ENCODE data around the gene SAP130. TPM values are rescaled to one million over a fixed set of nuclear protein-coding genes. Genes with fewer than 3 reads are reported as not detected.
A peak's percentile ranks its signal among the peaks of the same experiment; 100 is the strongest.

SAP130 gene
- 26.2 TPM for polyA plus RNA-seq (2013, experiment 1 of 2)
- polyA plus RNA-seq (2013, experiment 2 of 2), result 26.2 TPM

GRCh38 chr2:128027801-128028667 is at the start of gene SAP130:
SAP130 (minus strand) TSS chr2:128028059; CDS start chr2:128026292, 1,767 bp downstream.
- Histone ChIP-seq H3K4me3 (ENCODE audit: low read length in 2 of 2) (peak within 1 kb of the TSS; percentile 98), H3K27me3 (ENCODE audit: control insufficient read depth in 3 of 3, insufficient read depth in 3 of 3, low read depth in 1 of 3, low read length in 3 of 3) (peaks cover 0 to 17% (median 8%) of the 10 kb centered on the region in 3 experiments), H3K27ac (replicated peaks; ENCODE audit: low read length) (peak within 1 kb of the TSS; percentile 78), H2AK5ac (ENCODE audit: low read depth, low read length) (peak within 1 kb of the TSS; percentile 71), H3K18ac (ENCODE audit: low read length) (peak within 1 kb of the TSS; percentile 99), H3K23ac (ENCODE audit: low read depth, low read length, poor library complexity) (peak within 1 kb of the TSS; percentile 70), H2BK12ac (ENCODE audit: low read length) (no peak within 1 kb of the TSS), H3K9me3 (replicated peaks in 1 of 2; ENCODE audit: control insufficient read depth in 2 of 2, insufficient read depth in 1 of 2, low read depth in 1 of 2, low read length in 2 of 2) (peaks cover 1 to 14% of the 10 kb centered on the region in 2 donors), H3K4ac (ENCODE audit: low read length) (peak within 1 kb of the TSS; percentile 61), H4K8ac (ENCODE audit: low read depth, low read length) (peak within 1 kb of the TSS; percentile 74), H2BK5ac (ENCODE audit: low read length) (no peak within 1 kb of the TSS), H3K36me3 (replicated peaks in 1 of 2; ENCODE audit: control insufficient read depth in 2 of 2, insufficient read depth in 2 of 2, low read length in 2 of 2) (peaks cover 0 to 25% of the 10 kb centered on the region in 2 donors), H3K14ac (ENCODE audit: low read length) (peak within 1 kb of the TSS; percentile 99), H3K9ac (ENCODE audit: low read depth, low read length, poor library complexity) (peak within 1 kb of the TSS; percentile 100), H3K4me1 (ENCODE audit: control insufficient read depth in 2 of 2, insufficient read depth in 1 of 2, low read depth in 1 of 2, low read length in 2 of 2) (peaks cover 4 to 8% of the 10 kb centered on the region in 2 donors), H2BK120ac (ENCODE audit: low read depth, low read length) (no peak within 1 kb of the TSS), H2AFZ (ENCODE audit: low read length) (peak within 1 kb of the TSS; percentile 91), H4K91ac (ENCODE audit: low read depth, low read length, poor library complexity) (peak within 1 kb of the TSS; percentile 62), H2BK15ac (ENCODE audit: low read length) (no peak within 1 kb of the TSS), H3K79me1 (ENCODE audit: low read depth, low read length) (no peaks in the 10 kb centered on the region), H3K4me2 (ENCODE audit: insufficient read depth, low read length, poor library complexity, severe bottlenecking) (peak within 1 kb of the TSS; percentile 87)
- no CpG with 5 or more reads among the region's 106 CpGs for WGBS, 2 donors (ENCODE audit: extremely low coverage in 2 of 2, insufficient read length in 2 of 2, insufficient replicate concordance in 1 of 2)
- peak; percentile 94 for DNase-seq (ENCODE audit: low spot score)

- no CpG with 5 or more reads among the region's 7 CpGs for WGBS, 2 donors (ENCODE audit: extremely low coverage in 2 of 2, insufficient read length in 2 of 2, insufficient replicate concordance in 1 of 2)
- Histone ChIP-seq H3K9ac (ENCODE audit: low read depth, low read length, poor library complexity) (no peak overlapping the region), H3K4me2 (ENCODE audit: insufficient read depth, low read length, poor library complexity, severe bottlenecking) (no peak overlapping the region), H2BK15ac (ENCODE audit: low read length) (no peak overlapping the region), H3K18ac (ENCODE audit: low read length) (no peak overlapping the region), H3K36me3 (replicated peaks in 1 of 2; ENCODE audit: control insufficient read depth in 2 of 2, insufficient read depth in 2 of 2, low read length in 2 of 2) (no peaks in the 10 kb centered on the region), H3K4ac (ENCODE audit: low read length) (no peak overlapping the region), H4K91ac (ENCODE audit: low read depth, low read length, poor library complexity) (no peak overlapping the region), H3K14ac (ENCODE audit: low read length) (no peak overlapping the region), H3K27me3 (ENCODE audit: control insufficient read depth in 3 of 3, insufficient read depth in 3 of 3, low read depth in 1 of 3, low read length in 3 of 3) (peaks cover 0 to 5% (median 0%) of the 10 kb centered on the region in 3 experiments), H2AFZ (ENCODE audit: low read length) (no peak overlapping the region), H2BK120ac (ENCODE audit: low read depth, low read length) (no peak overlapping the region), H2AK5ac (ENCODE audit: low read depth, low read length) (no peak overlapping the region), H3K23ac (ENCODE audit: low read depth, low read length, poor library complexity) (no peak overlapping the region), H2BK5ac (ENCODE audit: low read length) (no peak overlapping the region), H3K9me3 (replicated peaks in 1 of 2; ENCODE audit: control insufficient read depth in 2 of 2, insufficient read depth in 1 of 2, low read depth in 1 of 2, low read length in 2 of 2) (no peaks in the 10 kb centered on the region), H3K79me1 (ENCODE audit: low read depth, low read length) (no peaks in the 10 kb centered on the region), H3K4me1 (ENCODE audit: control insufficient read depth in 2 of 2, insufficient read depth in 1 of 2, low read depth in 1 of 2, low read length in 2 of 2) (no peaks in the 10 kb centered on the region), H3K4me3 (ENCODE audit: low read length in 2 of 2) (no peak overlapping the region), H2BK12ac (ENCODE audit: low read length) (no peak overlapping the region), H3K27ac (replicated peaks; ENCODE audit: low read length) (no peak overlapping the region), H4K8ac (ENCODE audit: low read depth, low read length) (no peak overlapping the region)
- no peak for DNase-seq (ENCODE audit: low spot score)
These were observed 48.7 kb upstream of the SAP130 start for GRCh38 chr2:128076461-128077106.

GRCh38 chr2:128073278-128073677 is 45.4 kb upstream of the SAP130 start:
- no peak overlapping the region for H2BK15ac ChIP-seq (ENCODE audit: low read length)
- no peak overlapping the region for H3K4me3 ChIP-seq (ENCODE audit: low read length in 2 of 2)
- H2AK5ac ChIP-seq (ENCODE audit: low read depth, low read length), result no peak overlapping the region
- no peak overlapping the region for H2BK12ac ChIP-seq (ENCODE audit: low read length)
- no peak overlapping the region for H2BK5ac ChIP-seq (ENCODE audit: low read length)
- no peak overlapping the region for H3K18ac ChIP-seq (ENCODE audit: low read length)
- H3K27me3 ChIP-seq (ENCODE audit: control insufficient read depth in 3 of 3, insufficient read depth in 3 of 3, low read depth in 1 of 3, low read length in 3 of 3), result no peaks in the 10 kb centered on the region
- H3K14ac ChIP-seq (ENCODE audit: low read length), result no peak overlapping the region
- H3K9ac ChIP-seq (ENCODE audit: low read depth, low read length, poor library complexity), result no peak overlapping the region
- no peaks in the 10 kb centered on the region for H3K79me1 ChIP-seq (ENCODE audit: low read depth, low read length)
- no peak overlapping the region for H3K4ac ChIP-seq (ENCODE audit: low read length)
- H3K36me3 ChIP-seq (replicated peaks in 1 of 2; ENCODE audit: control insufficient read depth in 2 of 2, insufficient read depth in 2 of 2, low read length in 2 of 2), result no peaks in the 10 kb centered on the region
- no peak overlapping the region for H2AFZ ChIP-seq (ENCODE audit: low read length)
- H4K8ac ChIP-seq (ENCODE audit: low read depth, low read length), result no peak overlapping the region
- no peak overlapping the region for H2BK120ac ChIP-seq (ENCODE audit: low read depth, low read length)
- H3K4me2 ChIP-seq (ENCODE audit: insufficient read depth, low read length, poor library complexity, severe bottlenecking), result no peak overlapping the region
- no peak overlapping the region for H3K23ac ChIP-seq (ENCODE audit: low read depth, low read length, poor library complexity)
- no peak overlapping the region for H4K91ac ChIP-seq (ENCODE audit: low read depth, low read length, poor library complexity)
- H3K27ac ChIP-seq (replicated peaks; ENCODE audit: low read length), result no peak overlapping the region
- H3K9me3 ChIP-seq (replicated peaks in 1 of 2; ENCODE audit: control insufficient read depth in 2 of 2, insufficient read depth in 1 of 2, low read depth in 1 of 2, low read length in 2 of 2), result no peaks in the 10 kb centered on the region
- no peaks in the 10 kb centered on the region for H3K4me1 ChIP-seq (ENCODE audit: control insufficient read depth in 2 of 2, insufficient read depth in 1 of 2, low read depth in 1 of 2, low read length in 2 of 2)
- WGBS, 2 donors (ENCODE audit: extremely low coverage in 2 of 2, insufficient read length in 2 of 2, insufficient replicate concordance in 1 of 2), result no CpG with 5 or more reads among the region's 3 CpGs
- DNase-seq (ENCODE audit: low spot score), result no peak

- no peak overlapping the region for H2BK120ac ChIP-seq (ENCODE audit: low read depth, low read length)
- H3K4me1 ChIP-seq (ENCODE audit: control insufficient read depth in 2 of 2, insufficient read depth in 1 of 2, low read depth in 1 of 2, low read length in 2 of 2), result no peaks in the 10 kb centered on the region
- H4K91ac ChIP-seq (ENCODE audit: low read depth, low read length, poor library complexity), result no peak overlapping the region
- no peak overlapping the region for H2BK12ac ChIP-seq (ENCODE audit: low read length)
- H3K9me3 ChIP-seq (replicated peaks in 1 of 2; ENCODE audit: control insufficient read depth in 2 of 2, insufficient read depth in 1 of 2, low read depth in 1 of 2, low read length in 2 of 2), result no peaks in the 10 kb centered on the region
- no peak overlapping the region for H2AK5ac ChIP-seq (ENCODE audit: low read depth, low read length)
- no peaks in the 10 kb centered on the region for H3K36me3 ChIP-seq (replicated peaks in 1 of 2; ENCODE audit: control insufficient read depth in 2 of 2, insufficient read depth in 2 of 2, low read length in 2 of 2)
- no peak overlapping the region for H3K4ac ChIP-seq (ENCODE audit: low read length)
- H3K18ac ChIP-seq (ENCODE audit: low read length), result no peak overlapping the region
- H3K4me2 ChIP-seq (ENCODE audit: insufficient read depth, low read length, poor library complexity, severe bottlenecking), result no peak overlapping the region
- H3K23ac ChIP-seq (ENCODE audit: low read depth, low read length, poor library complexity), result no peak overlapping the region
- H3K14ac ChIP-seq (ENCODE audit: low read length), result no peak overlapping the region
- H2BK5ac ChIP-seq (ENCODE audit: low read length), result no peak overlapping the region
- H2AFZ ChIP-seq (ENCODE audit: low read length), result no peak overlapping the region
- no peak overlapping the region for H4K8ac ChIP-seq (ENCODE audit: low read depth, low read length)
- no peak overlapping the region for H3K4me3 ChIP-seq (ENCODE audit: low read length in 2 of 2)
- H2BK15ac ChIP-seq (ENCODE audit: low read length), result no peak overlapping the region
- H3K9ac ChIP-seq (ENCODE audit: low read depth, low read length, poor library complexity), result no peak overlapping the region
- no CpG with 5 or more reads among the region's 5 CpGs for WGBS, 2 donors (ENCODE audit: extremely low coverage in 2 of 2, insufficient read length in 2 of 2, insufficient replicate concordance in 1 of 2)
- no peak for DNase-seq (ENCODE audit: low spot score)
- no peak overlapping the region for H3K27ac ChIP-seq (replicated peaks; ENCODE audit: low read length)
- no peaks in the 10 kb centered on the region for H3K27me3 ChIP-seq (ENCODE audit: control insufficient read depth in 3 of 3, insufficient read depth in 3 of 3, low read depth in 1 of 3, low read length in 3 of 3)
- no peaks in the 10 kb centered on the region for H3K79me1 ChIP-seq (ENCODE audit: low read depth, low read length)
These were observed 41.9 kb upstream of the SAP130 start for GRCh38 chr2:128069769-128070168.

All from neuronal stem cell (in vitro differentiated cells).